ENCODE data around the gene IWS1.
"Not testable (repeated sequence)": the region's sequence is repeated elsewhere in the genome, so short reads cannot be mapped to it uniquely, and the experiment has no call there.

Gene IWS1

GRCh38 chr2:127454595-127455565 is 71.4 kb downstream of the IWS1 start:
- no peak for DNase-seq (ENCODE audit: low spot score)

- peak; percentile 15 for DNase-seq (ENCODE audit: low spot score)
Observed at GRCh38 chr2:127453392-127454171, 72.7 kb downstream of the IWS1 start.

- no peak for DNase-seq (ENCODE audit: low spot score)
Observed at GRCh38 chr2:127453013-127453391, 73.3 kb downstream of the IWS1 start.

- not testable (repeated sequence) for DNase-seq (ENCODE audit: low spot score)
Observed at GRCh38 chr2:127452423-127452822, 73.9 kb downstream of the IWS1 start.

DNA sequence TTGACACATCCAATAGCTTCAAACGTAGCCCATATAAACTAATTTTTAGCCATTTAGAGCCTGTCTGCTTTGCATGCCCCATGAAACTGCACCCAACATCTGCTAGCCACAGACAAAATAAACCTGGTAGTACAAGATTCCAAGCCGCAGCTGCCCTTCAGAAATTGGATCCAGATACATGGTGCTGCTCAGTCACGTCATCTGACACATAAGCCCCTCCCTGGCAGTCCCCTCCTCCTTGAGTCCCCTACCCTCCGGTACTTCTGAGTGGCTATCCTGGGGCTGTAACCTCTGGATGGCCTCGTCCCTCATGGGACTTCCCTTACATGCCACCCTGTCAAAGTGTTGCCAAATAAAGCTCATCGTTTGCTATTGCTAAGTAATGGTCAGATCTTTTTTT is 74.3 kb downstream of the IWS1 start:
- no peak for DNase-seq (ENCODE audit: low spot score)

- DNase-seq (ENCODE audit: low spot score) = no peak
Observed at GRCh38 chr2:127449898-127450297, 76.4 kb downstream of the IWS1 start.

- DNase-seq (ENCODE audit: low spot score) = no peak
Observed at GRCh38 chr2:127449414-127449813, 76.9 kb downstream of the IWS1 start.

- peak; percentile 55 for DNase-seq (ENCODE audit: low spot score)
Observed at GRCh38 chr2:127448526-127448925, 77.8 kb downstream of the IWS1 start.

DNA sequence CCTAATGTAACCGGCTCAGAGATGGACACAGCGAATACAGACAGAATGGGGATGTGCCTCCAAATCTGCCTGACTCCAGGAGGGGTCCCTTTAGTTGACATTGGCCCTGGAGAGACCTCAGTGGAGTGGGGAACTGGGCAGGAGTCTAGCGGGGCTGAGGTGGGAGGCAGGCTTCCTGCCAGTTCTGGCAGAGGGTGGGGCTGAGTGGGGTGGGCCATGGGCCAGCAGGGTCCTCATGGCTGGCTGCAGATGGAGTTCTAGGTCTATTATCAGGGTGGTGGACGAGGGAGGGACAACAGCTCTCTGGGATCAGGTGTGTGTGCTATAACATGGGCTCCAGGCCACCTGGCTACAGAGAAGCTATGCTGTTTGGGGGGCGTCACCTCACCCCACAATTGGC is 86.9 kb downstream of the IWS1 start:
- DNase-seq (ENCODE audit: low spot score) = no peak

GRCh38 chr2:127437781-127438726 is 88.2 kb downstream of the IWS1 start:
- DNase-seq (ENCODE audit: low spot score) = no peak

- DNase-seq (ENCODE audit: low spot score) = no peak
Observed at GRCh38 chr2:127437056-127437455, 89.2 kb downstream of the IWS1 start.

- no peak for DNase-seq (ENCODE audit: low spot score)
Observed at GRCh38 chr2:127434515-127434914, 91.8 kb downstream of the IWS1 start.

DNA sequence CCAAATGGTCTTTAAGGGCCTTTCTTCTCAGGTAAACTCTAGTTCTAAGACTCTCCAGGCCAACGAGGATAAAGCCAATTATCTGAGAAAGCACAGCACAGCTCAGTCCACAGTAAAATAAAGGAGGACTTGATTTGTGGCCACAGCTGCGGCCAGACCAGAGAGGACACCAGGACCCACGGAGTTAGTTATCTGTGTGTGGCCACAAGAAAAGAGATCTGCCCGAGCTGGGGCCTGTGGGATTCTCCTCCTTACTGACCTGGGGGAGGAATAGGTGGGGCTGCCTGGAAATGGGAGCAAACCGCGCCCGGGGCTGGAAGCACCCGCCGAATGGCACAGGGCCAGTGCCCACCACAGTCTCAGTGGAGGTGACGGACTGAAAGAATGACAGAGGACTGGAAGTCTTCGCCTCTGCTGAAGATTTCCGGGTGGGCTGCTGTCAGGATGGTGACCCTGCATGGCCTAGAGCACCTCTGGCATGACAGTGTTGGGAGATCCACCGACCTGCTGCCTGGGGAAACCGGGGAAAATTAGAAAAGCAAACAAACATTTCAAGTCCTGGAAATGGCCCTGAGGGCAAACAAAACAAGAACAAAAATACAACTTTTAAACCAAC is 94.8 kb downstream of the IWS1 start:
- peak; percentile 0 for DNase-seq (ENCODE audit: low spot score)
